ENCODE measurements around the gene TTPAL. TPM values are rescaled to one million over a fixed set of nuclear protein-coding genes. Genes with fewer than 3 reads are reported as not detected.

TTPAL gene
- total RNA-seq, 1 experiment from 2014 or later = 20.4 TPM

DNA sequence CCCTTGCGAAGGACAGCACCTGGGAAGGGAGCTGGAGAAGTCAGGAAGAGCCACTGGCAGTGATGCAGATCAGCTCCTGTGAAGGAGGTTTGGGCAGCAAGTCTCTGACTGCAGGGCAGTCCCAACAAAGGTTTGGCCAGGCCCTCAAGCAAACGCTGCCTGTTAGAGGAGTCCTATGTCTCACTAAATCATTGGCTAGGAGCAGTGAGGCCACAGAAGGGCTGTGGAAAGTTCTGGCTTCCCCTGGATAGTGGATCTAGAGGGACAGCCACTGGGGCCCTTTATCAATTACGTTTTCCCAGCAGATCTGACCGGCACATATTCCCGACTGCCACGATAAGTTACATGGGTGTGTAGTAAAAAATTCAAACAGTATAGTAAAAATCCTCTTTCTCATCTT, 2.5 kb downstream of the TTPAL start:
- no peaks in the 10 kb centered on the region for H4K20me1 ChIP-seq (ENCODE audit: insufficient read depth)
- H3K4me3 ChIP-seq (replicated peaks in 1 of 2; ENCODE audit: low read depth in 1 of 2, low read length in 2 of 2) = no peak overlapping the region
- ChIA-PET CTCF (interaction anchor here (1.5 kb wide), 1 partner anchor 132 kb away, joined by 3 read pairs; no protein-coding TSS in a partner anchor), RAD21 (ENCODE audit: low non-redundant PET in 1 of 2, low total read pairs in 2 of 2, uncharacterized antibody in 2 of 2, unreplicated experiment in 2 of 2) (no interaction called here), POLR2A (no interaction called here)
- no TSS peak for BruUV-seq (replicated peaks)
- ATAC-seq (no peak), DNase-seq (ENCODE audit: low read depth, low spot score) (no peak)
- H3K9me3 ChIP-seq (ENCODE audit: control insufficient read depth in 1 of 2, insufficient read depth in 1 of 2, low read depth in 1 of 2, low read length in 2 of 2) = no peaks in the 10 kb centered on the region
- H3K36me3 ChIP-seq (ENCODE audit: control insufficient read depth in 1 of 2, insufficient read depth in 2 of 2, low read length in 2 of 2) = peaks cover 6 to 9% of the 10 kb centered on the region in 2 experiments; a peak in 3 of 4 replicates
- peaks cover 13% of the 10 kb centered on the region; the same call in 1 of the 2 replicates for H3K79me2 ChIP-seq (ENCODE audit: insufficient read depth, low read length)
- no peaks in the 10 kb centered on the region for H3K27me3 ChIP-seq (ENCODE audit: insufficient read depth, low read length)
- intact Hi-C loops (cut with micrococcal nuclease) = no loop called here
- no peak for TF ChIP-seq YY1 (IDR thresholded peaks at IDR 0.05; ENCODE audit: extremely low read depth, insufficient replicate concordance, low read depth, low read length)
- no peak for TF ChIP-seq SIN3A (IDR thresholded peaks at IDR 0.05; ENCODE audit: low read depth)
- TF ChIP-seq ELF1 (IDR thresholded peaks at IDR 0.05; ENCODE audit: borderline replicate concordance, low read depth) = no peak
- TF ChIP-seq EGR1 (IDR thresholded peaks at IDR 0.05; ENCODE audit: low read depth) = no peak
- TF ChIP-seq CEBPB (IDR thresholded peaks at IDR 0.05; ENCODE audit: low read depth) = no peak
- no peak overlapping the region for H3K27ac ChIP-seq (ENCODE audit: low read depth, low read length)
- no peak overlapping the region for H3K9ac ChIP-seq (ENCODE audit: low read length)
- peaks cover 3 to 20% of the 10 kb centered on the region in 2 experiments; a peak in 2 of 4 replicates for H3K4me1 ChIP-seq (ENCODE audit: control insufficient read depth in 1 of 2, insufficient read depth in 2 of 2, low read length in 2 of 2)
- H2AFZ ChIP-seq (ENCODE audit: low read depth, low read length, poor library complexity, severe bottlenecking) = no peak overlapping the region
- H3K9me2 ChIP-seq (ENCODE audit: insufficient read depth) = no peaks in the 10 kb centered on the region
- H3K4me2 ChIP-seq (ENCODE audit: low read length) = no peak overlapping the region

DNA sequence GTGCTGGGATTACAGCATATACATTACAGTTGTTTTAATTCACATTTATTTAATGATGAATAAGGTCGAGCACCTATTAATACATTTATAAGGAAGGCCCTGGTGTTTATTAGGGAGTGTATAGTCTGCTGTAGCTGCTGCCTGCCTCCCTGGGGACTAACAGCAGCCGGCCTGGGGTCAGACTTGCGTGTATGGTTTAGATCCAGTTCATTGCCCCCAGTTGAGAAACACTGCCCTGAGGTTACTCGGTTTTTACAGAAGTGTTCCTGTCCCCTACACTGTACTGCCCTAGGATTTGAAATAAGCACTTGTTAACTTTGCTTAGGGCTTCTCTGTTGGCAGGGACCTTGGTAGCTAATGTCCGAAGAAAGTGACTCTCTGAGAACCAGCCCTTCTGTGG, 4.0 kb downstream of the TTPAL start:
- H3K79me2 ChIP-seq (ENCODE audit: insufficient read depth, low read length) = peaks cover 13% of the 10 kb centered on the region; the same call in 1 of the 2 replicates
- TF ChIP-seq RAD21 (IDR thresholded peaks at IDR 0.05; ENCODE audit: low read depth) (no peak), SRF (IDR thresholded peaks at IDR 0.05; ENCODE audit: low read depth) (no peak), POLR2AphosphoS5 (IDR thresholded peaks at IDR 0.05; ENCODE audit: low read depth, low read length) (no peak), ZNF274 (IDR thresholded peaks at IDR 0.05; ENCODE audit: low read depth, low read length) (no peak), TCF7L2 (IDR thresholded peaks at IDR 0.05; ENCODE audit: borderline replicate concordance, extremely low read depth, insufficient read depth, insufficient read length) (no peak), CEBPB (IDR thresholded peaks at IDR 0.05; ENCODE audit: low read depth) (no peak), EGR1 (IDR thresholded peaks at IDR 0.05; ENCODE audit: low read depth) (no peak), SIN3A (IDR thresholded peaks at IDR 0.05; ENCODE audit: low read depth) (no peak), CBX3 (IDR thresholded peaks at IDR 0.05; ENCODE audit: low read depth) (no peak), EZH2 (IDR thresholded peaks at IDR 0.05) (no peak), YY1 (IDR thresholded peaks at IDR 0.05; ENCODE audit: extremely low read depth, insufficient replicate concordance, low read depth, low read length) (no peak), FOSL1 (IDR thresholded peaks at IDR 0.05; ENCODE audit: low read depth) (no peak)
- TF ChIP-seq, protein P1, sequence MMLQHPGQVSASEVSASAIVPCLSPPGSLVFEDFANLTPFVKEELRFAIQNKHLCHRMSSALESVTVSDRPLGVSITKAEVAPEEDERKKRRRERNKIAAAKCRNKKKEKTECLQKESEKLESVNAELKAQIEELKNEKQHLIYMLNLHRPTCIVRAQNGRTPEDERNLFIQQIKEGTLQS (IDR thresholded peaks at IDR 0.05) = no peak
- H2AFZ ChIP-seq (ENCODE audit: low read depth, low read length, poor library complexity, severe bottlenecking) = no peak overlapping the region
- no peaks in the 10 kb centered on the region for H3K9me3 ChIP-seq (ENCODE audit: control insufficient read depth in 1 of 2, insufficient read depth in 1 of 2, low read depth in 1 of 2, low read length in 2 of 2)
- CTCF ChIA-PET = no interaction called here
- DNase-seq (ENCODE audit: low read depth, low spot score) = no peak
- no TSS peak for BruUV-seq (replicated peaks)
- peaks cover 3 to 20% of the 10 kb centered on the region in 2 experiments; a peak in 2 of 4 replicates for H3K4me1 ChIP-seq (ENCODE audit: control insufficient read depth in 1 of 2, insufficient read depth in 2 of 2, low read length in 2 of 2)
- no peak overlapping the region for H3K4me2 ChIP-seq (ENCODE audit: low read length)
- H3K9ac ChIP-seq (ENCODE audit: low read length) = no peak overlapping the region
- no peak overlapping the region for H3K4me3 ChIP-seq (replicated peaks in 1 of 2; ENCODE audit: low read depth in 1 of 2, low read length in 2 of 2)
- no peaks in the 10 kb centered on the region for H3K9me2 ChIP-seq (ENCODE audit: insufficient read depth)
- RAD21 ChIA-PET (ENCODE audit: low non-redundant PET in 1 of 2, low total read pairs in 2 of 2, uncharacterized antibody in 2 of 2, unreplicated experiment in 2 of 2) = no interaction called here
- H3K27ac ChIP-seq (ENCODE audit: low read depth, low read length) = no peak overlapping the region
- no peaks in the 10 kb centered on the region for H4K20me1 ChIP-seq (ENCODE audit: insufficient read depth)
- intact Hi-C loops (cut with micrococcal nuclease) = no loop called here
- peaks cover 13 to 20% of the 10 kb centered on the region in 2 experiments; a peak in 3 of 4 replicates for H3K36me3 ChIP-seq (ENCODE audit: control insufficient read depth in 1 of 2, insufficient read depth in 2 of 2, low read length in 2 of 2)
- POLR2A ChIA-PET = interaction anchor here (0.6 kb wide), 1 partner anchor 39 kb away, joined by 7 read pairs; no protein-coding TSS in a partner anchor
- no peaks in the 10 kb centered on the region for H3K27me3 ChIP-seq (ENCODE audit: insufficient read depth, low read length)
- ATAC-seq = no peak

All from HCT116 (cell line).